H1 (cell line): ENCODE data around the gene ARSA. TPM values are rescaled to one million over a fixed set of nuclear protein-coding genes. Genes with fewer than 3 reads are reported as not detected.

Source experiments
- CTCF ChIA-PET: fragments of 300-600 bp; sonication (Branson Sonifier 250); formaldehyde crosslinking; loops from one replicate; lab custom pipeline; 2021; ENCODE audit not compliant: partially characterized antibody; lab: Charles Lee
- POLR2A ChIA-PET: fragments of 300-600 bp; sonication (Branson Sonifier 250); formaldehyde crosslinking; loops from one replicate; lab custom pipeline; 2021; ENCODE audit warnings: inconsistent platforms; ENCODE audit not compliant: partially characterized antibody; lab: Charles Lee
- DNase-seq, 2 experiments: peaks; one replicate each; pipeline versions ENCODE4 v3.0.0 to v3.0.0-alpha.2; 2010 to 2022; ENCODE audit warnings: low spot score in 2 of 2, low read depth in 1 of 2, mixed read lengths in 1 of 2
- FAIRE-seq: peaks from 2 replicates; lab custom pipeline; 2011; peaks lifted over from hg19 to GRCh38; lab: Jason Lieb, UNC
- H2AFZ ChIP-seq: 2 replicates; pipeline ENCODE4 v1.8.1; 2012; ENCODE audit warnings: low read length, inconsistent platforms
- H2AK5ac ChIP-seq: 2 replicates; pipeline ENCODE4 v1.6.1; 2013; ENCODE audit warnings: low read depth, low read length
- H2BK120ac ChIP-seq: replicated peaks from 2 replicates; pipeline ENCODE3; 2013; ENCODE audit warnings: low read depth, low read length, inconsistent platforms
- H2BK12ac ChIP-seq: 2 replicates; pipeline ENCODE4 v1.6.1; 2013; ENCODE audit warnings: low read depth, low read length
- H2BK15ac ChIP-seq: 2 replicates; pipeline ENCODE4 v1.6.1; 2013; ENCODE audit warnings: low read length
- H2BK20ac ChIP-seq: 2 replicates; pipeline ENCODE4 v1.6.1; 2013; ENCODE audit warnings: low read length
- H2BK5ac ChIP-seq: 2 replicates; pipeline ENCODE4 v1.6.1; 2013; ENCODE audit warnings: low read depth, low read length
- H3K14ac ChIP-seq: 2 replicates; pipeline ENCODE4 v1.6.1; 2013; ENCODE audit warnings: inconsistent platforms; ENCODE audit not compliant: insufficient read length
- H3K18ac ChIP-seq: 2 replicates; pipeline ENCODE4 v1.6.1; 2013; ENCODE audit warnings: low read length; ENCODE audit errors: extremely low read depth
- H3K23ac ChIP-seq: 2 replicates; pipeline ENCODE4 v1.6.1; 2013; ENCODE audit warnings: inconsistent platforms; ENCODE audit not compliant: insufficient read length
- H3K23me2 ChIP-seq: 2 replicates; pipeline ENCODE4 v1.6.1; 2013; ENCODE audit warnings: low read depth, low read length
- H3K27ac ChIP-seq: 2 replicates; pipeline ENCODE4 v1.6.1; 2011; ENCODE audit warnings: low read depth, low read length, inconsistent platforms
- H3K27me3 ChIP-seq, 4 experiments: replicated peaks in 1 of 4; 1 replicate in 1 of 4; 2 replicates in 3 of 4; pipeline versions ENCODE4 v1.6.1 to v1.8.1; 2011 to 2013; ENCODE audit warnings: low read length in 3 of 4, mild to moderate bottlenecking in 3 of 4, inconsistent platforms in 2 of 4, mixed read lengths in 2 of 4, moderate library complexity in 1 of 4; ENCODE audit not compliant: control insufficient read depth in 3 of 4, insufficient read depth in 3 of 4; ENCODE audit errors: extremely low read depth in 1 of 4
- H3K36me3 ChIP-seq, 4 experiments: 2 replicates each; pipeline versions ENCODE4 v1.6.1 to v1.8.1; 2011 to 2013; ENCODE audit warnings: mild to moderate bottlenecking in 4 of 4, low read length in 3 of 4, moderate library complexity in 2 of 4, control low read depth in 1 of 4, inconsistent platforms in 1 of 4; ENCODE audit not compliant: insufficient read depth in 4 of 4, control insufficient read depth in 2 of 4
- H3K4ac ChIP-seq: replicated peaks from 2 replicates; pipeline ENCODE3; 2013; ENCODE audit warnings: low read length, low read depth, mixed read lengths, inconsistent platforms; ENCODE audit not compliant: insufficient read length
- H3K4me1 ChIP-seq, 4 experiments: replicated peaks in 1 of 4; 1 replicate in 1 of 4; 2 replicates in 3 of 4; pipeline versions ENCODE4 v1.6.1 to v1.8.1; 2011 to 2013; ENCODE audit warnings: low read length in 3 of 4, inconsistent platforms in 2 of 4, mixed read lengths in 1 of 4; ENCODE audit not compliant: insufficient read depth in 4 of 4, control insufficient read depth in 3 of 4
- H3K4me2 ChIP-seq, 2 experiments: 2 replicates each; pipeline versions ENCODE4 v1.6.1 to v1.8.1; 2011 to 2013; ENCODE audit warnings: low read depth in 2 of 2, low read length in 2 of 2, control low read depth in 1 of 2, inconsistent platforms in 1 of 2, mild to moderate bottlenecking in 1 of 2; ENCODE audit not compliant: insufficient read depth in 1 of 2
- H3K4me3 ChIP-seq, 4 experiments: fragments of 200-600, 300-600 bp in 1 of 4; sonication (generic), shearing (Covaris generic), sonication (Bioruptor Twin) in 1 of 4; 2 replicates each; pipeline versions ENCODE4 v1.5.1 to v1.8.1; 2011 to 2016; ENCODE audit warnings: low read length in 4 of 4, low read depth in 3 of 4, control low read depth in 2 of 4, inconsistent platforms in 2 of 4, mild to moderate bottlenecking in 2 of 4, mixed read lengths in 1 of 4, moderate library complexity in 1 of 4; ENCODE audit not compliant: insufficient read depth in 2 of 4; ENCODE audit errors: extremely low read depth in 1 of 4
- H3K56ac ChIP-seq: replicated peaks from 2 replicates; pipeline ENCODE3; 2013; ENCODE audit warnings: low read depth, mild to moderate bottlenecking, mixed read lengths, low read length, inconsistent platforms; ENCODE audit not compliant: insufficient read length
- H3K79me1 ChIP-seq: 2 replicates; pipeline ENCODE4 v1.6.1; 2013; ENCODE audit warnings: low read depth, low read length, control low read depth
- H3K79me2 ChIP-seq, 2 experiments: 2 replicates each; pipeline versions ENCODE4 v1.6.1 to v1.8.1; 2012 to 2013; ENCODE audit warnings: low read length in 2 of 2, mild to moderate bottlenecking in 2 of 2, inconsistent platforms in 1 of 2; ENCODE audit not compliant: insufficient read depth in 2 of 2, control insufficient read depth in 1 of 2
- H3K9ac ChIP-seq, 4 experiments: replicated peaks in 1 of 4; 1 replicate in 1 of 4; 2 replicates in 3 of 4; pipeline versions ENCODE4 v1.6.1 to v1.8.1; 2011 to 2013; ENCODE audit warnings: low read depth in 3 of 4, low read length in 3 of 4, control low read depth in 2 of 4, mild to moderate bottlenecking in 2 of 4, moderate library complexity in 2 of 4, inconsistent platforms in 1 of 4; ENCODE audit errors: extremely low read depth in 1 of 4
- H3K9me3 ChIP-seq, 2 experiments: 2 replicates each; pipeline versions ENCODE4 v1.6.1 to v1.8.1; 2012 to 2013; ENCODE audit warnings: mild to moderate bottlenecking in 2 of 2, moderate library complexity in 2 of 2, control low read depth in 1 of 2, inconsistent platforms in 1 of 2, low read depth in 1 of 2, low read length in 1 of 2, mixed read lengths in 1 of 2; ENCODE audit not compliant: insufficient read depth in 2 of 2
- H4K20me1 ChIP-seq, 2 experiments: replicated peaks in 1 of 2; 2 replicates each; pipeline versions ENCODE3 to v1.8.1; 2011 to 2013; ENCODE audit warnings: inconsistent platforms in 2 of 2, low read length in 2 of 2, mild to moderate bottlenecking in 1 of 2; ENCODE audit not compliant: insufficient read depth in 2 of 2, control insufficient read depth in 1 of 2
- H4K5ac ChIP-seq: 2 replicates; pipeline ENCODE4 v1.6.1; 2013; ENCODE audit warnings: low read length, low read depth, mixed read lengths, inconsistent platforms; ENCODE audit not compliant: insufficient read length
- H4K8ac ChIP-seq: 2 replicates; pipeline ENCODE4 v1.8.0; 2013; ENCODE audit warnings: mild to moderate bottlenecking, moderate library complexity, low read length, inconsistent platforms; ENCODE audit not compliant: insufficient read depth; ENCODE audit errors: extremely low read depth
- H4K91ac ChIP-seq: replicated peaks from 2 replicates; pipeline ENCODE3; 2013; ENCODE audit warnings: low read length, mixed read lengths, inconsistent platforms; ENCODE audit not compliant: insufficient read length
- FOSL1 ChIP-seq: IDR thresholded peaks from 2 replicates; pipeline ENCODE4 v1.6.1; 2011; ENCODE audit warnings: mild to moderate bottlenecking, low read depth, low read length, moderate library complexity; ENCODE audit not compliant: insufficient read depth
- GABPA ChIP-seq: IDR thresholded peaks from 2 replicates; pipeline ENCODE4 v1.6.1; 2011; ENCODE audit warnings: mild to moderate bottlenecking, low read length, moderate library complexity, borderline replicate concordance; ENCODE audit not compliant: insufficient read depth
- HDAC2 ChIP-seq, 2 experiments: fragments of 300-600 bp in 1 of 2; sonication (generic) in 1 of 2; IDR thresholded peaks; 2 replicates each; pipeline ENCODE4 v1.6.1; 2011 to 2012; ENCODE audit warnings: low read depth in 2 of 2, low read length in 2 of 2, mild to moderate bottlenecking in 2 of 2, moderate library complexity in 2 of 2, borderline replicate concordance in 1 of 2, inconsistent platforms in 1 of 2
- NANOG ChIP-seq: IDR thresholded peaks from 2 replicates; pipeline ENCODE4 v1.6.1; 2011; ENCODE audit warnings: low read length, low read depth, mild to moderate bottlenecking, inconsistent platforms; ENCODE audit not compliant: insufficient read depth, poor library complexity, severe bottlenecking
- RAD21 ChIP-seq, 2 experiments: IDR thresholded peaks in 1 of 2; conservative IDR thresholded peaks in 1 of 2; 2 replicates each; pipeline ENCODE4 v1.6.1; 2011; ENCODE audit warnings: low read depth in 2 of 2, low read length in 2 of 2, improper control_type of control experiment in 1 of 2, inconsistent platforms in 1 of 2, mild to moderate bottlenecking in 1 of 2, moderate library complexity in 1 of 2
- SUZ12 ChIP-seq: fragments of 200-600 bp; sonication (generic); IDR thresholded peaks from 2 replicates; pipeline ENCODE4 v1.6.1; 2012; ENCODE audit warnings: mild to moderate bottlenecking, inconsistent platforms, low read length, moderate library complexity, mixed read lengths
- WGBS, 2 experiments: shearing (Covaris generic) in 1 of 2; methylation state at CpG; one replicate each; pipeline versions ENCODE4 v1.1.6 to v1.1.7; 2013 to 2015; ENCODE audit warnings: low lambda C conversion rate in 2 of 2, mixed read lengths in 2 of 2, inconsistent platforms in 1 of 2, low coverage in 1 of 2, missing lambda C conversion rate in 1 of 2; ENCODE audit not compliant: insufficient replicate concordance in 2 of 2, insufficient coverage in 1 of 2, insufficient read length in 1 of 2; ENCODE audit errors: extremely low coverage in 1 of 2, missing lambda C conversion rate in 1 of 2; 5-methylcytosine and 5-hydroxymethylcytosine counted together
- polyA plus RNA-seq, 7 experiments: library from polyadenylated mRNA; depleted of rRNA in 3 of 7; stranded (reverse) in 5 of 7; unstranded in 2 of 7; fragments of >200 nt in 5 of 7; fragments of 200-250 nt in 2 of 7; gene quantifications; 1 replicate in 5 of 7; 2 replicates in 1 of 7; 4 replicates in 1 of 7; pipeline versions ENCODE4 v1.2.1 to v1.2.3, GENCODE V29; 2011 to 2013; ENCODE audit warnings: missing spikeins in 2 of 7, mixed read lengths in 2 of 7
- total RNA-seq: library from RNA; stranded (reverse); fragmentation: NEBNext Ultra II Directional; extraction: Animal tissue kit (Norgen Biotek cat#: 25700); gene quantifications from 2 replicates; pipeline ENCODE4 v1.2.1, GENCODE V29; 2021
- TF ChIP-seq, protein P1 (sequence below), 3 experiments: IDR thresholded peaks; 1 replicate in 2 of 3; 2 replicates in 1 of 3; pipeline versions ENCODE4 v1.5.1 to v1.6.1; 2011; ENCODE audit warnings: low read length in 3 of 3, mild to moderate bottlenecking in 3 of 3, inconsistent platforms in 2 of 3, low read depth in 1 of 3, moderate library complexity in 1 of 3; ENCODE audit not compliant: insufficient read depth in 1 of 3; ENCODE audit errors: control extremely low read depth in 1 of 3

Gene ARSA
- total and polyA plus RNA-seq, 2 of the 8 experiments (the other 6 are each of a cell fraction or from before 2014, with no cell fraction given), result 9.8 to 10.1 TPM

DNA sequence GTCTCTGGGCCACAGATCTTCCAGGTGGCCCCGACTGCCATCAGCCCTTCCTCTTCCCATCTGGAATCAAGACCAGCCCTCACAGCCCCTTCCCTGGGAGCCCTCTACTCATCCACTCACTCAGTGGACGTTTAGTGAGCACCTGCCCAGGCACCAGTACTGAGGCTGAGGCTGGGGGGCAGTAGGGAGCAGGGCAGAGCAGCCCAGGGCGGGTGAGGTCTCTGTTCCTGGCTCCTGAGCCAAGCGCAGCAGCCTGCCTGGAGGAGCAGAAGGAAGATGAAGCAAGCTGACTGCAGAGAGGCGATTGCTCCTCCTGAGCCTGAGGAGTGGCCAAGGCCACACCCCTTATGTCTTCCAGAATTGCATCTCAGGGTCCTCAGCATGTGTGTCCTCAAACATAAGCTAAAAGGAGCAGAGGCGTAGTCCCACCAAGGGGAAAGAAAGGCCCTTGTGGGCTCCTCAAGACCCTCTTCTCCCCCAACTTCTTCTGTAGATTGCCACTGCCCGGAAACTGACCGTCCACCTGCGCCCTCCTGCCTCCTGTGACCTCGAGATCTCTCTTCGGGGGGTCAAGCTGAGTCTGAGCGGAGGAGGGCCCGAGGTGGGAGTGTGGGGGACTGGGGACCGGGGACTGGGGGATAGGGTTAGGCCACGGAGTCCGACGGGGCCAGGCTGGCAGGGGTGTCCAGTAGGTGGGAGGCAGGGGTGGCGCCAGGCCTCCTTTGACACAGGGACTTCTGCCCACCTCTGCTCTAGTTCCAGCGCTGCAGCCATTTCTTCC, 21.6 kb downstream of the ARSA start:
- Histone ChIP-seq H2BK5ac (no peak overlapping the region), H2AFZ (no peak overlapping the region), H2BK20ac (no peak overlapping the region), H3K4me1 (peaks cover 0 to 12% (median under 1%) of the 10 kb centered on the region in 4 experiments; a peak in 4 of 7 replicates), H3K4ac (no peak overlapping the region), H4K91ac (no peak overlapping the region), H3K23me2 (peaks cover 2% of the 10 kb centered on the region; the same call in 1 of the 2 replicates), H4K20me1 (peaks cover 8 to 12% of the 10 kb centered on the region in 2 experiments), H3K14ac (no peak overlapping the region), H3K18ac (no peak overlapping the region), H3K27ac (no peak overlapping the region), H3K79me1 (no peaks in the 10 kb centered on the region), H3K4me3 (no peak overlapping the region), H3K36me3 (peaks cover 0 to 3% (median 0%) of the 10 kb centered on the region in 4 experiments; a peak in 1 of 8 replicates), H3K9ac (no peak overlapping the region), H2AK5ac (no peak overlapping the region), H3K79me2 (no peaks in the 10 kb centered on the region), H3K9me3 (no peaks in the 10 kb centered on the region), H4K5ac (no peak overlapping the region), H4K8ac (no peak overlapping the region), H2BK12ac (no peak overlapping the region), H3K4me2 (no peak overlapping the region), H2BK120ac (no peak overlapping the region), H3K27me3 (peaks cover 38 to 54% (median 48%) of the 10 kb centered on the region in 4 experiments; a peak in 6 of 7 replicates), H3K23ac (no peak overlapping the region), H2BK15ac (no peak overlapping the region), H3K56ac (no peak overlapping the region)
- DNase-seq, result peak in 1 of 2 experiments; percentile 46
- POLR2A ChIA-PET, result interaction anchor here (0.8 kb wide), 1 partner anchor 20 kb away, joined by 3 read pairs; no protein-coding TSS in a partner anchor
- 86% methylated on average over 17 of the region's 19 CpGs; no CpG with 5 or more reads in 1 of the 2 experiments for WGBS, 2 experiments
- CTCF ChIA-PET, result interaction anchor here (0.7 to 5.4 kb wide), 15 partner anchors 13 to 134 kb away, joined by 3 to 39 read pairs (median 3); partner anchors contain the start of genes CPT1B and SYCE3
- FAIRE-seq, result no peak
- TF ChIP-seq SUZ12, result no peak
- TF ChIP-seq, protein P1, sequence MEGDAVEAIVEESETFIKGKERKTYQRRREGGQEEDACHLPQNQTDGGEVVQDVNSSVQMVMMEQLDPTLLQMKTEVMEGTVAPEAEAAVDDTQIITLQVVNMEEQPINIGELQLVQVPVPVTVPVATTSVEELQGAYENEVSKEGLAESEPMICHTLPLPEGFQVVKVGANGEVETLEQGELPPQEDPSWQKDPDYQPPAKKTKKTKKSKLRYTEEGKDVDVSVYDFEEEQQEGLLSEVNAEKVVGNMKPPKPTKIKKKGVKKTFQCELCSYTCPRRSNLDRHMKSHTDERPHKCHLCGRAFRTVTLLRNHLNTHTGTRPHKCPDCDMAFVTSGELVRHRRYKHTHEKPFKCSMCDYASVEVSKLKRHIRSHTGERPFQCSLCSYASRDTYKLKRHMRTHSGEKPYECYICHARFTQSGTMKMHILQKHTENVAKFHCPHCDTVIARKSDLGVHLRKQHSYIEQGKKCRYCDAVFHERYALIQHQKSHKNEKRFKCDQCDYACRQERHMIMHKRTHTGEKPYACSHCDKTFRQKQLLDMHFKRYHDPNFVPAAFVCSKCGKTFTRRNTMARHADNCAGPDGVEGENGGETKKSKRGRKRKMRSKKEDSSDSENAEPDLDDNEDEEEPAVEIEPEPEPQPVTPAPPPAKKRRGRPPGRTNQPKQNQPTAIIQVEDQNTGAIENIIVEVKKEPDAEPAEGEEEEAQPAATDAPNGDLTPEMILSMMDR (IDR thresholded peaks at IDR 0.05; ENCODE audit: control extremely low read depth in 1 of 3, insufficient read depth in 1 of 3, low read depth in 1 of 3, low read length in 3 of 3), result peak; percentile 41 to 48 (median 43)
- TF ChIP-seq FOSL1, result no peak
- no peak for TF ChIP-seq NANOG
- no peak for TF ChIP-seq GABPA
- peak; percentile 14 to 40; a peak in 2 of 4 replicates for TF ChIP-seq RAD21 (IDR thresholded peaks at IDR 0.05 in 1 of 2, conservative IDR thresholded peaks at IDR 0.05 in 1 of 2; ENCODE audit: low read depth in 2 of 2, low read length in 2 of 2)
- TF ChIP-seq HDAC2 (IDR thresholded peaks at IDR 0.05; ENCODE audit: borderline replicate concordance in 1 of 2, low read depth in 2 of 2, low read length in 2 of 2), result no peak
